AG04450 (cell line): ENCODE data around the gene MED25. TPM values are rescaled to one million over a fixed set of nuclear protein-coding genes. Genes with fewer than 3 reads are reported as not detected.

ENCODE experiments used
- CTCF ChIA-PET: fragments of 300-600, 350-600 bp; formaldehyde crosslinking; extraction: SDS; loops from one replicate; lab custom pipeline; 2022; ENCODE audit warnings: antibody characterized with exemption, inconsistent platforms; lab: Charles Lee
- POLR2A ChIA-PET: fragments of 350-600 bp; formaldehyde crosslinking; extraction: SDS; loops from one replicate; lab custom pipeline; 2021; ENCODE audit warnings: antibody characterized with exemption, inconsistent platforms; lab: Yijun Ruan, JAX
- DNase-seq: peaks from one replicate; pipeline ENCODE4 v3.0.0-alpha.2; 2011; ENCODE audit warnings: low read depth, low spot score
- H3K27ac ChIP-seq: one replicate; pipeline ENCODE4 v1.5.1; 2012; ENCODE audit warnings: low read depth, low read length, control low read depth
- H3K27me3 ChIP-seq: one replicate; pipeline ENCODE4 v1.6.0; 2012; ENCODE audit warnings: low read length; ENCODE audit not compliant: control insufficient read depth, insufficient read depth
- H3K4me3 ChIP-seq: 2 replicates; pipeline ENCODE4 v1.5.1; 2011; ENCODE audit warnings: mild to moderate bottlenecking, low read depth, low read length, control low read depth
- H3K9me3 ChIP-seq: 2 replicates; pipeline ENCODE4 v1.5.1; 2012; ENCODE audit warnings: low read length; ENCODE audit not compliant: control insufficient read depth, insufficient read depth
- CTCF ChIP-seq: IDR thresholded peaks from 2 replicates; pipeline ENCODE4 v1.5.1; 2011; ENCODE audit warnings: low read depth, low read length, control low read depth, inconsistent platforms
- polyA plus RNA-seq: library from polyadenylated mRNA; depleted of rRNA; stranded (reverse); fragments of >200 nt; gene quantifications from 2 replicates; pipeline ENCODE4 v1.2.3, GENCODE V29; 2011

MED25 gene
- polyA plus RNA-seq, 1 experiment, result 12.6 TPM

- no peak for DNase-seq
- no peak for TF ChIP-seq CTCF
- Histone ChIP-seq H3K9me3 (no peaks in the 10 kb centered on the region; the same call in 1 of the 2 replicates), H3K27ac (no peak overlapping the region), H3K4me3 (no peak overlapping the region), H3K27me3 (no peaks in the 10 kb centered on the region)
- ChIA-PET POLR2A (interaction anchor here (0.7 kb wide), 1 partner anchor 9 kb away, joined by 3 read pairs; no protein-coding TSS in a partner anchor), CTCF (interaction anchor here (0.8 kb wide), 1 partner anchor 272 kb away, joined by 3 read pairs; no protein-coding TSS in a partner anchor)
Measured at GRCh38 chr19:49863254-49863934, 45.3 kb downstream of the MED25 start.

GRCh38 chr19:49863935-49864320, 45.8 kb downstream of the MED25 start:
- no peak for TF ChIP-seq CTCF
- ChIA-PET CTCF (interaction anchor here (0.8 kb wide), 1 partner anchor 272 kb away, joined by 3 read pairs; no protein-coding TSS in a partner anchor), POLR2A (interaction anchor here (0.7 kb wide), 1 partner anchor 10 kb away, joined by 3 read pairs; no protein-coding TSS in a partner anchor)
- no peak for DNase-seq
- no peak overlapping the region for H3K4me3 ChIP-seq
- H3K27me3 ChIP-seq, result no peaks in the 10 kb centered on the region
- no peaks in the 10 kb centered on the region; the same call in 1 of the 2 replicates for H3K9me3 ChIP-seq
- H3K27ac ChIP-seq, result no peak overlapping the region

- H3K4me3 ChIP-seq, result peak overlapping the region; percentile 17; the same call in 1 of the 2 replicates
- no peaks in the 10 kb centered on the region for H3K27me3 ChIP-seq
- no peak for TF ChIP-seq CTCF
- H3K9me3 ChIP-seq, result no peaks in the 10 kb centered on the region; the same call in 1 of the 2 replicates
- CTCF ChIA-PET, result no interaction called here
- POLR2A ChIA-PET, result interaction anchor here (0.6 to 1.1 kb wide), 5 partner anchors 12 to 1244 kb away, joined by 3 to 16 read pairs (median 5); partner anchors contain the start of genes AKT1S1, FUZ, PTOV1 and TBC1D17
- no peak for DNase-seq
- no peak overlapping the region for H3K27ac ChIP-seq
Measured at GRCh38 chr19:49864890-49865289, 46.8 kb downstream of the MED25 start.

- TF ChIP-seq CTCF, result no peak
- DNase-seq, result peak; percentile 67
- Histone ChIP-seq H3K27ac (peak within 1 kb of the TSS; percentile 91), H3K4me3 (peak within 1 kb of the TSS; percentile 91), H3K9me3 (no peaks in the 10 kb centered on the region; the same call in 1 of the 2 replicates), H3K27me3 (no peaks in the 10 kb centered on the region)
- POLR2A ChIA-PET, result interaction anchor here (0.8 to 1.2 kb wide), 2 partner anchors 9 to 10 kb away, joined by 3 to 4 read pairs; partner anchors contain the start of gene AKT1S1
- CTCF ChIA-PET, result interaction anchor here (0.6 kb wide), 1 partner anchor 48 kb away, joined by 3 read pairs; no protein-coding TSS in a partner anchor
Measured at GRCh38 chr19:49866933-49867782, 49.1 kb downstream of the MED25 start, which contains the start of gene PNKP. TSS of gene PNKP (minus strand) at chr19:49867576. CDS start at chr19:49867204, 372 bp downstream.
